ENCODE data around the gene MAP2K5.

GRCh38 chr15:67692573-67692972 lies 150.1 kb downstream of the MAP2K5 start:
- TF ChIP-seq CTCF (IDR thresholded peaks at IDR 0.05) (no peak), POLR2A (IDR thresholded peaks at IDR 0.05) (no peak), POLR2AphosphoS5 (IDR thresholded peaks at IDR 0.05) (no peak)
